Naive thymus-derived CD4-positive, alpha-beta T cell (primary cell): ENCODE results near the gene CNTN4. TPM values are rescaled to one million over a fixed set of nuclear protein-coding genes. Genes with fewer than 3 reads are reported as not detected.
"Not testable (repeated sequence)": the region's sequence is repeated elsewhere in the genome, so short reads cannot be mapped to it uniquely, and the experiment has no call there.

Experiments
- ATAC-seq: fragments of 150-1000 bp; cut with Tn5 transposase; 2 replicates; pipeline ENCODE4 v1.10.0; 2021; ENCODE audit warnings: mild to moderate bottlenecking, moderate library complexity
- CTCF ChIA-PET: fragments of 350-600 bp; sonication (Branson Sonifier 250); formaldehyde crosslinking; loops from one replicate; lab custom pipeline; 2021; ENCODE audit warnings: antibody characterized with exemption; lab: Charles Lee
- POLR2A ChIA-PET: fragments of 350-600 bp; sonication (Branson Sonifier 250); formaldehyde crosslinking; loops from one replicate; lab custom pipeline; 2021; ENCODE audit warnings: antibody characterized with exemption, inconsistent platforms; lab: Charles Lee
- DNase-seq, 9 donors: peaks; one replicate each; pipeline versions ENCODE4 v3.0.0 to v3.0.0-alpha.2; 2020 to 2022; ENCODE audit warnings: mixed read lengths in 1 of 9
- H3K27ac ChIP-seq: one replicate; pipeline ENCODE4 v1.7.0; 2013; ENCODE audit warnings: mild to moderate bottlenecking, low read depth, low read length, moderate library complexity
- H3K27me3 ChIP-seq, 2 donors: one replicate each; pipeline ENCODE4 v1.7.0; 2013; ENCODE audit warnings: low read length in 2 of 2, mild to moderate bottlenecking in 2 of 2, moderate library complexity in 2 of 2; ENCODE audit not compliant: control insufficient read depth in 2 of 2, insufficient read depth in 2 of 2
- H3K36me3 ChIP-seq, 3 experiments: 1 replicate in 2 of 3; 2 replicates in 1 of 3; pipeline ENCODE4 v1.7.0; 2013; ENCODE audit warnings: low read length in 3 of 3, mild to moderate bottlenecking in 3 of 3, moderate library complexity in 1 of 3; ENCODE audit not compliant: insufficient read depth in 3 of 3, control insufficient read depth in 2 of 3
- H3K4me1 ChIP-seq, 2 donors: one replicate each; pipeline ENCODE4 v1.7.0; 2013; ENCODE audit warnings: low read length in 2 of 2, mild to moderate bottlenecking in 2 of 2, moderate library complexity in 1 of 2; ENCODE audit not compliant: control insufficient read depth in 2 of 2, insufficient read depth in 2 of 2
- H3K4me3 ChIP-seq: 2 replicates; pipeline ENCODE4 v1.7.0; 2013; ENCODE audit warnings: mild to moderate bottlenecking, low read length
- H3K9me3 ChIP-seq, 3 experiments: 1 replicate in 2 of 3; 2 replicates in 1 of 3; pipeline ENCODE4 v1.7.0; 2013; ENCODE audit warnings: low read length in 3 of 3; ENCODE audit not compliant: control insufficient read depth in 2 of 3
- H3K27ac Mint-ChIP-seq, 9 donors: one replicate each; pipeline ENCODE4 v1.8.0; 2020 to 2022; ENCODE audit warnings: mixed read lengths in 9 of 9, mild to moderate bottlenecking in 8 of 9, moderate library complexity in 5 of 9, inconsistent platforms in 2 of 9
- H3K27me3 Mint-ChIP-seq, 5 donors: one replicate each; pipeline ENCODE4 v1.8.0; 2021 to 2022; ENCODE audit warnings: mixed read lengths in 5 of 5, mild to moderate bottlenecking in 1 of 5
- H3K36me3 Mint-ChIP-seq, 5 donors: one replicate each; pipeline ENCODE4 v1.8.0; 2020 to 2022; ENCODE audit warnings: mixed read lengths in 5 of 5, mild to moderate bottlenecking in 3 of 5, inconsistent platforms in 1 of 5
- H3K4me1 Mint-ChIP-seq, 7 donors: one replicate each; pipeline ENCODE4 v1.8.0; 2020 to 2022; ENCODE audit warnings: mixed read lengths in 7 of 7, mild to moderate bottlenecking in 3 of 7, inconsistent platforms in 1 of 7
- H3K4me3 Mint-ChIP-seq, 10 donors: one replicate each; pipeline ENCODE4 v1.8.0; 2020 to 2022; ENCODE audit warnings: mild to moderate bottlenecking in 10 of 10, mixed read lengths in 10 of 10, moderate library complexity in 6 of 10, inconsistent platforms in 2 of 10
- H3K9me3 Mint-ChIP-seq, 11 donors: one replicate each; pipeline ENCODE4 v1.8.0; 2020 to 2022; ENCODE audit warnings: mixed read lengths in 11 of 11, mild to moderate bottlenecking in 4 of 11, inconsistent platforms in 1 of 11, moderate library complexity in 1 of 11
- intact Hi-C, 2 donors: fragments of 100-400 bp; cut with micrococcal nuclease; formaldehyde crosslinking; loops; one replicate each; pipeline ENCODE4 v1.15.1; 2023
- polyA plus RNA-seq, 2 donors: library from polyadenylated mRNA; unstranded; fragments of 300-500 nt; fragmentation: Illumina TruSeq; gene quantifications; one replicate each; pipeline ENCODE4 v1.2.3, GENCODE V29; 2021
- total RNA-seq, 6 experiments: library from RNA in 5 of 6; stranded (reverse) in 5 of 6; gene quantifications; 1 replicate in 5 of 6; 2 replicates in 1 of 6; pipeline ENCODE4 v1.2.3 and lab custom pipeline; 2021 to 2026

Gene CNTN4
- total and polyA plus RNA-seq, 7 experiments from 2014 or later = not detected

DNA sequence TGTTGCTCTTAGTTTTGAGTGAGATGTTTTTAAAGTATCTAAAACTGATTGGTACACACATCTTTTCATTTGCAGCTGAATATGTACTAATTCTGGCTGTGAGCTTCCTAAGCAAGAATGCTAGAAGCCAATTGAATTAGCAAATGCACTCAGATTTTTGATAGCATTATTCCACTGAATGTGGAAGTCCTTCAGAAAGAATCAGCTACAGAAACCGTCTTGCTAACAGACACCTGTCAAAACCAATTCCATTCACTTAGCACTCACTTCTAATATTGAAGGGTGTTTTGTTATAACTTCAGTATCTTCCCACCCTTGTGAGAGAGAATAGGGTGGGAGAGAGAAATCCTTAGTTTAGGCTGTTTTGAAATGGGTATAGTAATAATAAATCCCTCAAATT, 693.8 kb downstream of the CNTN4 start:
- Mint-ChIP-seq H3K36me3 (no peaks in the 10 kb centered on the region), H3K4me3 (no peak overlapping the region), H3K27ac (no peak overlapping the region), H3K4me1 (no peaks in the 10 kb centered on the region), H3K27me3 (no peaks in the 10 kb centered on the region), H3K9me3 (no peaks in the 10 kb centered on the region)
- no peaks in the 10 kb centered on the region for H3K36me3 ChIP-seq
- intact Hi-C loops = no loop called here
- ATAC-seq (no peak), DNase-seq (no peak)
- H3K9me3 ChIP-seq = no peaks in the 10 kb centered on the region
- no peaks in the 10 kb centered on the region for H3K27me3 ChIP-seq
- H3K27ac ChIP-seq = no peak overlapping the region
- ChIA-PET POLR2A (no interaction called here), CTCF (no interaction called here)
- no peaks in the 10 kb centered on the region for H3K4me1 ChIP-seq
- H3K4me3 ChIP-seq = no peak overlapping the region

DNA sequence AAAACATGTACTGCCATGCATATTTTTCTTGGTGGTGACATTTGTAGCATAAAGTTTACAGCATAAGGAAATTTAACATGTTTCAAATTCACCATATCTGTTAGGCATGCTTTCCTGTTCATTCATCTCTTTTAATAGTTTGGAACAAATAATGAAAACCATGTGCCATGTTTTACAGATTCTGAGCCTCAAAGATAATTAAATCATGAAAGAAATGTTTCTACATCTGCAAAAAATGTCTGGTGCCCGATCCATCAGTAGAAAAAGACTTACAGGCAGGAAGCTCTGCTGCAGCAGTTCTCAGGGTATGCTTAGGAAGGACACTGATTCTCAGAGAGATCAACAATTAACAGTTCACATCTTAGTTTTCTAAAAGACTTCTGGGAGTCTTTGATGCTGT, 695.3 kb downstream of the CNTN4 start:
- Mint-ChIP-seq H3K9me3 (peaks cover 0 to 2% (median 0%) of the 10 kb centered on the region in 11 donors), H3K4me1 (no peaks in the 10 kb centered on the region), H3K4me3 (no peak overlapping the region), H3K36me3 (no peaks in the 10 kb centered on the region), H3K27me3 (no peaks in the 10 kb centered on the region), H3K27ac (no peak overlapping the region)
- intact Hi-C loops = no loop called here
- H3K4me3 ChIP-seq = no peak overlapping the region
- ChIA-PET POLR2A (no interaction called here), CTCF (no interaction called here)
- H3K36me3 ChIP-seq = no peaks in the 10 kb centered on the region
- DNase-seq (no peak), ATAC-seq (no peak)
- H3K9me3 ChIP-seq = no peaks in the 10 kb centered on the region
- H3K27me3 ChIP-seq = no peaks in the 10 kb centered on the region
- no peaks in the 10 kb centered on the region for H3K4me1 ChIP-seq
- no peak overlapping the region for H3K27ac ChIP-seq

DNA sequence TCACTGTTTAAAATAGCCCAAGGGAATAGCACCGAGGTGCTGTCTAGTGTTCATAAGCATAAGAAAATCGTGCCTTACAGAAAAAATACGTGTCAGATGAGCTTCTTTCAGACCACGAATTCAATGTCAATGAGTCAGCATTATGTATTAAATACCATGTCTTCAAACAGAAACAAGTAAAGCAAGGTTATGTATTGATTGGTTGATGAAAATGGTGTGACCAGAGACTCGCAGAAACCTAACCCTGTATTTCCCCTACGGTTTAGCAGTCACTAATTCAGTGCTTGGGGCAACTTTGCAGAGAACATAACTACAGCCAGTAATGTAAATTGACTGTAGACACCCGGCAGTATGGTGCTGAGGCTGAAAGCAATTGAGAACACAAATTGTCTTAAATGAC, 703.8 kb downstream of the CNTN4 start:
- Mint-ChIP-seq H3K27me3 (peaks cover 0 to 25% (median 8%) of the 10 kb centered on the region in 5 donors), H3K9me3 (peaks cover 0 to 2% (median 0%) of the 10 kb centered on the region in 11 donors), H3K36me3 (no peaks in the 10 kb centered on the region), H3K4me3 (no peak overlapping the region), H3K27ac (no peak overlapping the region), H3K4me1 (no peaks in the 10 kb centered on the region)
- no peak for ATAC-seq
- no peaks in the 10 kb centered on the region for H3K27me3 ChIP-seq
- ChIA-PET CTCF (no interaction called here), POLR2A (no interaction called here)
- intact Hi-C loops = no loop called here
- H3K4me1 ChIP-seq = no peaks in the 10 kb centered on the region
- DNase-seq = no peak
- H3K36me3 ChIP-seq = no peaks in the 10 kb centered on the region
- H3K9me3 ChIP-seq = no peaks in the 10 kb centered on the region
- no peak overlapping the region for H3K27ac ChIP-seq
- no peak overlapping the region for H3K4me3 ChIP-seq

DNA sequence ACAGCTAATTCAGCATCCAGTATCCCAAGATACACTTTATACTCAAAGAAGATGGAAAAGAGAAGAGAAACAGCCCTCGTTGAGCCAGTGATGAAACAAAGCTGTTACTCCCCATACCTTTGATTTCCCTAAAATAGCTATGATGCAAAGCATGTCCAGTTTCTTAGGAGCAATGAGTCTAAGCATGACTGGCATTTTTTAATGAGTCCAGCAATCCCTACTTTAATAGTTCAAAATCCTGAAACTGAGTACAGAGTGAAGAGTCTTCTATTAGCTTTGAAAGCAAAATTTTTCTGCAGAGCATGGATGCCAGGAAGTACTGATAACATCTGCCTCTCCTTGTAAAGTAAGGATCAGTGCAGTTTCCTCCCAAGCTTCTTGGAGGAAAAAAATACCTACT, 708.8 kb downstream of the CNTN4 start:
- Mint-ChIP-seq H3K9me3 (peaks cover 0 to 2% (median 0%) of the 10 kb centered on the region in 11 donors), H3K4me1 (no peaks in the 10 kb centered on the region), H3K4me3 (no peak overlapping the region), H3K36me3 (no peaks in the 10 kb centered on the region), H3K27me3 (peaks cover 0 to 25% (median 7%) of the 10 kb centered on the region in 5 donors), H3K27ac (no peak overlapping the region)
- ATAC-seq (no peak), DNase-seq (no peak)
- Histone ChIP-seq H3K4me3 (no peak overlapping the region), H3K36me3 (no peaks in the 10 kb centered on the region), H3K27ac (no peak overlapping the region), H3K4me1 (no peaks in the 10 kb centered on the region), H3K27me3 (no peaks in the 10 kb centered on the region), H3K9me3 (no peaks in the 10 kb centered on the region)
- intact Hi-C loops = no loop called here
- ChIA-PET CTCF (interaction anchor here (1.1 kb wide), 1 partner anchor 87 kb away, joined by 3 read pairs; no protein-coding TSS in a partner anchor), POLR2A (interaction anchor here (0.6 kb wide), 1 partner anchor 419 kb away, joined by 4 read pairs; no protein-coding TSS in a partner anchor)

DNA sequence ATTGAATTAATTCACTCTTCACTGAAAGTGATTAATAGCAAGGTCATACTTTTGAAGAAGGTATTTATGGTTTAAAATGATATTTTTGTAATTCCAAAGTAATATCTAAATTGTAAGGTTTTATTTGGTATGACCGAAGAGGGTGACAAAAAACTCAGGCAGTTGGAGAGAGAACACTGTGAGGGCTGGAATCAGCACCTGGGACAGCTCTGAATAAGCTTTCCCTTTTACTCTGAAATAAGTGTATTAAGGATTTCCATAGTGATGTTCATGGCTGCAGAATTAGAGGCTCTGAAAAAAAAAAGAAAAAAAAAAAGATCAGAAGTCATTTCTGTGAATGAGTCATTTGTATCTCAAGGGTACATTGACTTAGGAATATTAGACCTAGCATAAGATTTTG, 712.1 kb downstream of the CNTN4 start:
- H3K4me3 Mint-ChIP-seq = no peak overlapping the region
- H3K27me3 Mint-ChIP-seq = peaks cover 0 to 36% (median 14%) of the 10 kb centered on the region in 5 donors
- ATAC-seq (no peak), DNase-seq (no peak)
- ChIA-PET POLR2A (interaction anchor here (0.6 kb wide), 1 partner anchor 423 kb away, joined by 5 read pairs; no protein-coding TSS in a partner anchor), CTCF (no interaction called here)
- Histone ChIP-seq H3K36me3 (no peaks in the 10 kb centered on the region), H3K27ac (no peak overlapping the region), H3K27me3 (no peaks in the 10 kb centered on the region), H3K9me3 (no peaks in the 10 kb centered on the region), H3K4me3 (no peak overlapping the region), H3K4me1 (no peaks in the 10 kb centered on the region)
- no peaks in the 10 kb centered on the region for H3K36me3 Mint-ChIP-seq
- H3K27ac Mint-ChIP-seq = no peak overlapping the region
- H3K9me3 Mint-ChIP-seq = peaks cover 0 to 4% (median 0%) of the 10 kb centered on the region in 11 donors
- intact Hi-C loops = no loop called here
- no peaks in the 10 kb centered on the region for H3K4me1 Mint-ChIP-seq

DNA sequence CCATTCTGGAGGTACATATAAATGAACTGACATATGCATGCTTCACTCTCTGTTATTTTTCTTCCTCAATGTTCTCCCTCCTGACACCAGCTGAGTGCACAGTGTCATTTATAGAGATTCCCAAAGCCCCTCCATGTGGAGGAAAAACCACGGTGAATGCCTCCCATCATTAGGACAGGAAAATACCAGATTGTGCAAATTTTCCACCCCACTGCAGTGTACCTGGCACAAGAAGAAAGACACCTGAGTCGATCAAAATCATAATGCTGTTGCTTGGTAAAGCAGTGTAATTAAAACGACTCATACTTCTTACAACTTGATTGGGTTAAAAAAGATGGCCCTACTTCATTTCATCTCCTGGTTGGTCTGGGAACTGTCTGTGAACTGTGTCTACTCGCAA, 720.9 kb downstream of the CNTN4 start:
- Mint-ChIP-seq H3K9me3 (peaks cover 0 to 4% (median 0%) of the 10 kb centered on the region in 11 donors), H3K4me1 (no peaks in the 10 kb centered on the region), H3K4me3 (no peak overlapping the region), H3K27me3 (peaks cover 0 to 15% (median 5%) of the 10 kb centered on the region in 5 donors), H3K27ac (no peak overlapping the region), H3K36me3 (no peaks in the 10 kb centered on the region)
- Histone ChIP-seq H3K27me3 (no peaks in the 10 kb centered on the region), H3K9me3 (no peaks in the 10 kb centered on the region), H3K36me3 (no peaks in the 10 kb centered on the region), H3K4me3 (no peak overlapping the region), H3K4me1 (no peaks in the 10 kb centered on the region), H3K27ac (no peak overlapping the region)
- ChIA-PET POLR2A (no interaction called here), CTCF (no interaction called here)
- ATAC-seq (no peak), DNase-seq (no peak)
- intact Hi-C loops = no loop called here

DNA sequence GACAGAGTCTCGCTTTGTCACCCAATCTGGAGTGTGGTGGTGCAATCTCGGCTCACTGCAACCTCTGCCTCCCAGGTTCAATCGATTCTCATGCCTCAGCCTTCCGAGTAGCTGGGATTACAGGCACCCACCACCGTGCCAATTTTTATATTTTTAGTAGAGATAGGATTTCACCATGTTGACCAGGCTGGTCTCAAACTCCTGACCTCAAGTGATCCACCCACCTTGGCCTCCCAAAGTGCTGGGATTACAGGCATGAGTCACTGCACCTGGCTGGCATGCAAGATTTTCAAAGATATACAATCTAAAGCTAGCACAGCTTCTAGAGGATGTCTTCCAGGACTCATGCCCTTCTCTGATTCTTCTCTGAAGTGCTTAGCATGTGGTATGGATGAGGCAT, 722.3 kb downstream of the CNTN4 start:
- H3K4me3 Mint-ChIP-seq, H3K27ac Mint-ChIP-seq: not testable (repeated sequence)
- CTCF ChIA-PET = interaction anchor here (0.7 kb wide), 1 partner anchor 165 kb away, joined by 4 read pairs; no protein-coding TSS in a partner anchor

More for the DNA sequence above, 722.3 kb downstream of the CNTN4 start:
- H3K9me3 Mint-ChIP-seq, H3K27me3 ChIP-seq, DNase-seq, H3K27ac ChIP-seq, ATAC-seq, H3K4me1 Mint-ChIP-seq, H3K4me3 ChIP-seq, H3K27me3 Mint-ChIP-seq, H3K36me3 ChIP-seq, H3K9me3 ChIP-seq, H3K36me3 Mint-ChIP-seq, H3K4me1 ChIP-seq, POLR2A ChIA-PET, intact Hi-C loops: not testable (repeated sequence)
